PC-9 (cell line): Measurements from ENCODE around the gene CBX2. TPM values are rescaled to one million over a fixed set of nuclear protein-coding genes. Genes with fewer than 3 reads are reported as not detected.

Experiments used
- BruUV-seq: library from RNA; stranded (reverse); fragments of 400-500 nt; replicated peaks from 2 replicates; lab custom pipeline; 2021; lab: Mats Ljungman, UMichigan
- CTCF ChIA-PET: fragments of 300-600 bp; sonication (Branson Sonifier 250); formaldehyde crosslinking; loops from one replicate; lab custom pipeline; 2022; ENCODE audit warnings: antibody characterized with exemption; lab: Charles Lee
- POLR2A ChIA-PET: fragments of 300-600 bp; sonication (Branson Sonifier 250); formaldehyde crosslinking; loops from one replicate; lab custom pipeline; 2022; ENCODE audit warnings: antibody characterized with exemption; ENCODE audit not compliant: unreplicated experiment; lab: Charles Lee
- DNase-seq, 2 experiments: peaks; one replicate each; pipeline versions ENCODE4 v3.0.0 to v3.0.0-alpha.2; 2015 to 2022; ENCODE audit warnings: mixed read lengths in 1 of 2
- H2AFZ ChIP-seq: fragments of 200-600 bp; sonication (generic); 2 replicates; pipeline ENCODE4 v1.8.1; 2017; ENCODE audit warnings: antibody characterized with exemption
- H3F3A ChIP-seq: fragments of 200-600 bp; sonication (generic); 2 replicates; pipeline ENCODE4 v1.8.1; 2017; ENCODE audit warnings: antibody characterized with exemption, mild to moderate bottlenecking, low read depth; ENCODE audit not compliant: insufficient read depth
- H3K27ac ChIP-seq: fragments of 200-600 bp; sonication (generic); 2 replicates; pipeline ENCODE4 v1.6.1; 2016; ENCODE audit warnings: mixed run types
- H3K27me3 ChIP-seq: fragments of 200-600 bp; sonication (generic); 2 replicates; pipeline ENCODE4 v1.6.1; 2016; ENCODE audit warnings: low read depth, mixed run types; ENCODE audit not compliant: insufficient read depth
- H3K36me3 ChIP-seq: fragments of 200-600 bp; sonication (generic); 2 replicates; pipeline ENCODE4 v1.6.1; 2016; ENCODE audit warnings: low read depth, mixed run types
- H3K4me1 ChIP-seq: fragments of 200-600 bp; sonication (generic); replicated peaks from 2 replicates; pipeline ENCODE4 v1.6.1; 2016; ENCODE audit warnings: mixed run types; ENCODE audit not compliant: insufficient read depth
- H3K4me2 ChIP-seq: fragments of 200-600 bp; sonication (generic); 2 replicates; pipeline ENCODE4 v1.6.1; 2017; ENCODE audit warnings: mixed run types
- H3K4me3 ChIP-seq: fragments of 200-600 bp; sonication (generic); 2 replicates; pipeline ENCODE4 v1.6.1; 2016; ENCODE audit warnings: mixed run types
- H3K79me2 ChIP-seq: fragments of 200-600 bp; sonication (generic); 2 replicates; pipeline ENCODE4 v1.6.1; 2017; ENCODE audit warnings: low read depth, mixed run types
- H3K9me2 ChIP-seq: fragments of 200-600 bp; sonication (generic); 2 replicates; pipeline ENCODE4 v1.8.1; 2017; ENCODE audit warnings: mild to moderate bottlenecking; ENCODE audit not compliant: insufficient read depth
- H3K9me3 ChIP-seq: fragments of 200-600 bp; sonication (generic); 2 replicates; pipeline ENCODE4 v1.8.1; 2016; ENCODE audit warnings: low read depth; ENCODE audit not compliant: insufficient read depth
- H4K20me1 ChIP-seq: fragments of 200-600 bp; sonication (generic); 2 replicates; pipeline ENCODE4 v1.8.1; 2017; ENCODE audit not compliant: insufficient read depth
- EZH2 ChIP-seq: fragments of 200-600 bp; sonication (generic); IDR thresholded peaks from 2 replicates; pipeline ENCODE4 v1.8.0; 2017; ENCODE audit warnings: antibody characterized with exemption, low read depth
- intact Hi-C: fragments of 100-400 bp; cut with micrococcal nuclease; formaldehyde crosslinking; loops from one replicate; pipeline ENCODE4 v1.10.0; 2022; ENCODE audit not compliant: unreplicated experiment
- total RNA-seq: library from RNA; stranded (reverse); gene quantifications from 2 replicates; pipeline ENCODE4 v1.2.3, GENCODE V29; 2021
- TF ChIP-seq, protein P1 (sequence below): fragments of 200-600 bp; sonication (generic); conservative IDR thresholded peaks from 2 replicates; pipeline ENCODE4 v1.6.1; 2017; ENCODE audit warnings: mixed run types, antibody characterized with exemption, mild to moderate bottlenecking, moderate library complexity

The CBX2 gene
- total RNA-seq, 1 experiment from 2014 or later, result 32.6 TPM

DNA sequence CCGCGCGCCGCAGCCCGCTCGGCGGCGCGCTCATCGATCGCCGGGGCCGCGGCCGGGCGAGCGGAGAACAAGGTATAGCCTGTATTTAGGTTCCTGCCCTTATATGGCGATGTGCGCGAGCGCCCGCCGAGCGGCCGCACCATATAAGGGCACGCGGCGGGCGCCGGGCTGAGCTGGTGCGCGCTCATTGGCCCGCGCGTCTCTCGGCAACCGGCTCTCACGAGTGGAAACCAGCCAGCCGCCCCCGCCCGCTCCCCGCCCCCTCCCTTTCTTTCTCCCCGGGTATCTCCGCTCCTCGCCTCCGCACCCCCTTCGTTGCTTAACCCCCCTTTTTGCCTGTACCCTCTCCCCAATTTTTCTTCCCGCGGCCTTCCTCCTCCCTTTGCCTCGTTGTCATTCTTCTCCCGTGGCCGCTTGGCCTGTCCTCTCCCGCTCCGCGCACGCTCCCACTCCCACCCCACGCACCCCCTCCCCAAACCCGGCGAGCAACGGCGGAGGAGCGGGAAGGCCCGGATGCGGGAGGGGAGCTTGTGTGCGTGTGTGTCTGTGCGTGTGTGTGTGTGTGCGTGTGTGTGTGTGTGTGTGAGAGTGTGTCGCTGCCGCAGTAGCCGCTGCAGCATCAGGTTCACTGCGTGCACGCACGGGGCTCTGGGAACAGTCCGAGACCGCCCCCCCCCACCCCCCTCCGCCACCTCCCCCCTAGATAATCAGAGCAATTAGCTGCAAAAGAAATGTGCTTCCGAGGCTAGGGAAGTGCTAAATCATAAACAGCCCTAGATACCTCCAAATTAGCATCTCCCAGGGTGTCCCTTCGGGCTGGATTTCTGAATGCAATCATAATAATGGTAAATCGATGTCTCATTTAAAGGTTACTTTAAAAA lies 32.4 kb downstream of the CBX2 start:
- peak; percentile 68 to 76 for DNase-seq
- intact Hi-C loops, result loop anchor here (1.0 kb wide), 1 partner anchor 22 kb away; no protein-coding TSS in a partner anchor

DNA sequence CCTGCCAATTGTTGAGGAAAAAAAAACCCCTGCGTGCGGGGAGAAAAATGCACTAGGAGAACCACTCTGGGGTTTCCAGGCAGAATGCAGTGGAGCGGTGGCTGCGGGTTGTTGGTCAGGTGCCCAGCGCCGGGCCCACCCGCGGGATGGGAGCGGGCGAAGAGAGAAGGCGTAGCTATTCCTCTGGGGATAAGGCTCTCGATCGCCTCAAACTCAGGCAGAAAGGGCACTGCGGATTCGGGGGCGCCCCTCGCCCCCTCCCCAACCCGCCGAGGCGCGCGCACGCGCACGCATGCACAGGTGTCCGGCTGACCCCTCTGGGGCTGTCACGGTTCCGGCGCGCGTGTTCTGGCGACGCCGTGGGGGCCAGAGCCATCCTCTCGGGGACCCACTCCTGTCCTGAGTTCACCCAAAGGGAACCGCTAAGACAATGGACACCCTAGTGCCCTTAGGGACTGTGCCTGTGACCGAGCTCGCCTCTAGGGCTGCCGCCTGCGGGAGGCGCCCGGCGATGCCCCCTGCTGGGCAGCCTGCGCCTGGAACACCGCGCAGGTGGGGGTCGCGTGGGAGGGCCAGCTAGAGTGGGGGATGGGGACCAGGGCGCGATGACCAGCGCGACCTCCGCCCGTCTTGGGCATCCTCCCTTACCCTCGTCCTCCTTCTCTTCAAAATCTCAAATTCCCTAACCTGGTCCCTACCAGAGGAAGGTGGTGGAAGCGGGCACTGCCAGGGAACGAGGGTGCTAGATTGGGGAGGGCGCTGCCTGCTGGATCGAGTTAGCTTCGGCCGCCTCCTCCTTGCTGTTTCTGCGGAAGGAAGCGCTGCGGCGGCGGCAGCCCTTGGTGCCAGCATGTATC lies 33.3 kb downstream of the CBX2 start:
- CTCF ChIA-PET, result interaction anchor here (0.6 to 1.2 kb wide), 6 partner anchors 24 to 788 kb away, joined by 3 to 6 read pairs (median 4); no protein-coding TSS in a partner anchor
- no peak for DNase-seq
- H3K4me3 ChIP-seq, result peak overlapping the region; percentile 24; the same call in 1 of the 2 replicates
- H3K36me3 ChIP-seq, result no peaks in the 10 kb centered on the region
- H3K27me3 ChIP-seq, result no peaks in the 10 kb centered on the region
- POLR2A ChIA-PET, result interaction anchor here (0.6 kb wide), 1 partner anchor 182 kb away, joined by 3 read pairs; no protein-coding TSS in a partner anchor
- no peaks in the 10 kb centered on the region for H3K79me2 ChIP-seq
- intact Hi-C loops, result loop anchor here (1.0 kb wide), 1 partner anchor 21 kb away; no protein-coding TSS in a partner anchor
- no peak overlapping the region for H3K27ac ChIP-seq
- BruUV-seq, result no TSS peak
- H3K9me2 ChIP-seq, result no peaks in the 10 kb centered on the region
- peak overlapping the region; percentile 82 for H3K4me2 ChIP-seq
- H3F3A ChIP-seq, result peaks cover 17% of the 10 kb centered on the region; the same call in 1 of the 2 replicates
- H3K4me1 ChIP-seq, result peaks cover 39% of the 10 kb centered on the region; the same call in 1 of the 2 replicates
- 0 out of 2 replicates have a peak overlapping the region, but pooled peaks have one; percentile 33 for H2AFZ ChIP-seq
- no peak for TF ChIP-seq EZH2
- TF ChIP-seq, protein P1, sequence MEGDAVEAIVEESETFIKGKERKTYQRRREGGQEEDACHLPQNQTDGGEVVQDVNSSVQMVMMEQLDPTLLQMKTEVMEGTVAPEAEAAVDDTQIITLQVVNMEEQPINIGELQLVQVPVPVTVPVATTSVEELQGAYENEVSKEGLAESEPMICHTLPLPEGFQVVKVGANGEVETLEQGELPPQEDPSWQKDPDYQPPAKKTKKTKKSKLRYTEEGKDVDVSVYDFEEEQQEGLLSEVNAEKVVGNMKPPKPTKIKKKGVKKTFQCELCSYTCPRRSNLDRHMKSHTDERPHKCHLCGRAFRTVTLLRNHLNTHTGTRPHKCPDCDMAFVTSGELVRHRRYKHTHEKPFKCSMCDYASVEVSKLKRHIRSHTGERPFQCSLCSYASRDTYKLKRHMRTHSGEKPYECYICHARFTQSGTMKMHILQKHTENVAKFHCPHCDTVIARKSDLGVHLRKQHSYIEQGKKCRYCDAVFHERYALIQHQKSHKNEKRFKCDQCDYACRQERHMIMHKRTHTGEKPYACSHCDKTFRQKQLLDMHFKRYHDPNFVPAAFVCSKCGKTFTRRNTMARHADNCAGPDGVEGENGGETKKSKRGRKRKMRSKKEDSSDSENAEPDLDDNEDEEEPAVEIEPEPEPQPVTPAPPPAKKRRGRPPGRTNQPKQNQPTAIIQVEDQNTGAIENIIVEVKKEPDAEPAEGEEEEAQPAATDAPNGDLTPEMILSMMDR, result peak; percentile 67
- H4K20me1 ChIP-seq, result no peaks in the 10 kb centered on the region
- H3K9me3 ChIP-seq, result no peaks in the 10 kb centered on the region

More for the DNA sequence above, 32.4 kb downstream of the CBX2 start:
- Histone ChIP-seq H3K4me1 (peaks cover 39% of the 10 kb centered on the region; the same call in 1 of the 2 replicates), H3K4me3 (peak overlapping the region; percentile 54; the same call in 1 of the 2 replicates), H3K9me3 (no peaks in the 10 kb centered on the region), H2AFZ (peak overlapping the region; percentile 73; the same call in 1 of the 2 replicates), H3K36me3 (no peaks in the 10 kb centered on the region), H3K79me2 (no peaks in the 10 kb centered on the region), H3K4me2 (peak overlapping the region; percentile 82), H3K27me3 (peaks cover 3% of the 10 kb centered on the region; the same call in 1 of the 2 replicates), H3F3A (peaks cover 17% of the 10 kb centered on the region; the same call in 1 of the 2 replicates), H4K20me1 (no peaks in the 10 kb centered on the region), H3K9me2 (no peaks in the 10 kb centered on the region), H3K27ac (no peak overlapping the region)
- BruUV-seq, result no TSS peak
- TF ChIP-seq, protein P1, result no peak
- no peak for TF ChIP-seq EZH2
- ChIA-PET CTCF (interaction anchor here (0.5 to 1.2 kb wide), 8 partner anchors 23 to 639 kb away, joined by 3 to 9 read pairs (median 5); partner anchors contain the start of gene CBX4), POLR2A (interaction anchor here (0.5 to 0.6 kb wide), 3 partner anchors 23 to 183 kb away, joined by 3 to 4 read pairs (median 3); partner anchors contain the start of gene CBX4)
